ENCODE measurements around the gene SOD3.
A peak's percentile ranks its signal among the peaks of the same experiment; 100 is the strongest.

- TF ChIP-seq POLR2AphosphoS5 (IDR thresholded peaks at IDR 0.05) (peak; percentile 36 to 85 (median 50)), POLR2A (IDR thresholded peaks at IDR 0.05) (no peak)
Measured at GRCh38 chr4:24794480-24794879, 893 bp upstream of the SOD3 start.

Data from sigmoid colon (tissue), 4 donors.